DMS 273 treated with DMSO at 0.1 percent for 48 hours (cell line): ENCODE measurements around the gene MRPS18C.
"Not testable (repeated sequence)": the region's sequence is repeated elsewhere in the genome, so short reads cannot be mapped to it uniquely, and the experiment has no call there.

Source experiments
- DNase-seq: peaks from one replicate; lab custom pipeline; 2025; lab: John Stamatoyannopoulos, UW

MRPS18C gene

GRCh38 chr4:83455281-83456183 is at the start of gene MRPS18C, which contains the start of gene HELQ:
Gene MRPS18C, plus strand, starts transcription at chr4:83456058. Its CDS starts 20 bp downstream, at chr4:83456078.
Gene HELQ, minus strand, starts transcription at chr4:83455823. Its CDS starts 130 bp downstream, at chr4:83455693.
- DNase-seq, result peak; percentile 97

- DNase-seq, result no peak
These were observed 47.0 kb upstream of the MRPS18C start for GRCh38 chr4:83408908-83409307.

- DNase-seq, result no peak
These were observed 42.2 kb upstream of the MRPS18C start for GRCh38 chr4:83413676-83414075.

GRCh38 chr4:83417566-83417965 is 38.3 kb upstream of the MRPS18C start:
- no peak for DNase-seq

- DNase-seq, result no peak
These were observed 37.6 kb upstream of the MRPS18C start for GRCh38 chr4:83418211-83418610.

GRCh38 chr4:83431200-83431599 is 24.7 kb upstream of the MRPS18C start:
- no peak for DNase-seq

GRCh38 chr4:83436680-83437079 is 19.2 kb upstream of the MRPS18C start:
- DNase-seq, result no peak

- no peak for DNase-seq
These were observed 17.1 kb upstream of the MRPS18C start for GRCh38 chr4:83438719-83439118.

- no peak for DNase-seq
These were observed 15.6 kb upstream of the MRPS18C start for GRCh38 chr4:83440148-83440814.

GRCh38 chr4:83440899-83441298 is 15.0 kb upstream of the MRPS18C start:
- DNase-seq, result no peak

- no peak for DNase-seq
These were observed 6.8 kb upstream of the MRPS18C start for GRCh38 chr4:83449009-83449408.

GRCh38 chr4:83454686-83455085 is 1.2 kb upstream of the MRPS18C start:
- DNase-seq, result no peak

- no peak for DNase-seq
These were observed 285 bp downstream of the MRPS18C start for GRCh38 chr4:83456184-83456501.

- DNase-seq, result no peak
These were observed 17.6 kb downstream of the MRPS18C start for GRCh38 chr4:83473423-83473822.

- DNase-seq, result no peak
These were observed 18.1 kb downstream of the MRPS18C start for GRCh38 chr4:83473966-83474365.

- peak; percentile 69 for DNase-seq
These were observed 28.9 kb downstream of the MRPS18C start, which contains the start of gene ABRAXAS1 for GRCh38 chr4:83484500-83485461. Gene ABRAXAS1, minus strand, starts transcription at chr4:83485100. Its CDS starts 28 bp downstream, at chr4:83485072.

GRCh38 chr4:83486457-83487129 is 30.7 kb downstream of the MRPS18C start:
- DNase-seq, result no peak

- no peak for DNase-seq
These were observed 34.0 kb downstream of the MRPS18C start for GRCh38 chr4:83489711-83490326.

- no peak for DNase-seq
These were observed 35.1 kb downstream of the MRPS18C start for GRCh38 chr4:83490876-83491450.

GRCh38 chr4:83496085-83496917 is 40.4 kb downstream of the MRPS18C start:
- not testable (repeated sequence) for DNase-seq
